NCI-H2196 (cell line): Measurements from ENCODE around the gene PDGFA.

ENCODE experiments used
- DNase-seq: peaks from one replicate; lab custom pipeline; 2025; ENCODE audit not compliant: unreplicated experiment; lab: John Stamatoyannopoulos, UW

Gene PDGFA

GRCh38 chr7:517774-518629, 1.6 kb downstream of the PDGFA start:
- DNase-seq: peak; percentile 22

- DNase-seq: no peak
Observed at GRCh38 chr7:516606-517456, 2.8 kb downstream of the PDGFA start.

GRCh38 chr7:516216-516605, 3.4 kb downstream of the PDGFA start:
- DNase-seq: no peak

- no peak for DNase-seq
Observed at GRCh38 chr7:515628-516027, 4.0 kb downstream of the PDGFA start.

- no peak for DNase-seq
Observed at GRCh38 chr7:514651-515598, 4.7 kb downstream of the PDGFA start.

GRCh38 chr7:514242-514641, 5.4 kb downstream of the PDGFA start:
- no peak for DNase-seq

GRCh38 chr7:513521-514166, 6.0 kb downstream of the PDGFA start:
- DNase-seq: no peak

GRCh38 chr7:512541-513311, 6.9 kb downstream of the PDGFA start:
- peak; percentile 69 for DNase-seq

- DNase-seq: no peak
Observed at GRCh38 chr7:512146-512510, 7.5 kb downstream of the PDGFA start.

- no peak for DNase-seq
Observed at GRCh38 chr7:511476-512145, 8.0 kb downstream of the PDGFA start.

GRCh38 chr7:510782-511281, 8.8 kb downstream of the PDGFA start:
- no peak for DNase-seq

- DNase-seq: no peak
Observed at GRCh38 chr7:510131-510481, 9.5 kb downstream of the PDGFA start.

- DNase-seq: no peak
Observed at GRCh38 chr7:509426-510130, 10.1 kb downstream of the PDGFA start.

GRCh38 chr7:508461-509170, 11.0 kb downstream of the PDGFA start:
- DNase-seq: no peak

GRCh38 chr7:507623-508300, 11.9 kb downstream of the PDGFA start:
- DNase-seq: no peak

- DNase-seq: no peak
Observed at GRCh38 chr7:506921-507622, 12.6 kb downstream of the PDGFA start.

GRCh38 chr7:506391-506831, 13.2 kb downstream of the PDGFA start:
- no peak for DNase-seq
